LHCN-M2 (cell line): ENCODE results near the gene HOXC12. TPM values are rescaled to one million over a fixed set of nuclear protein-coding genes. Genes with fewer than 3 reads are reported as not detected.

Experiments used
- DNase-seq: peaks from one replicate; pipeline ENCODE4 v3.0.0-alpha.2; 2012; ENCODE audit warnings: low read depth
- total RNA-seq: library from RNA; depleted of rRNA; stranded (reverse); fragments of >200 nt; gene quantifications from 2 replicates; pipeline ENCODE4 v1.2.3, GENCODE V29; 2014

The HOXC12 gene
- total RNA-seq, 1 experiment from 2014 or later, result 0.34 TPM

DNA sequence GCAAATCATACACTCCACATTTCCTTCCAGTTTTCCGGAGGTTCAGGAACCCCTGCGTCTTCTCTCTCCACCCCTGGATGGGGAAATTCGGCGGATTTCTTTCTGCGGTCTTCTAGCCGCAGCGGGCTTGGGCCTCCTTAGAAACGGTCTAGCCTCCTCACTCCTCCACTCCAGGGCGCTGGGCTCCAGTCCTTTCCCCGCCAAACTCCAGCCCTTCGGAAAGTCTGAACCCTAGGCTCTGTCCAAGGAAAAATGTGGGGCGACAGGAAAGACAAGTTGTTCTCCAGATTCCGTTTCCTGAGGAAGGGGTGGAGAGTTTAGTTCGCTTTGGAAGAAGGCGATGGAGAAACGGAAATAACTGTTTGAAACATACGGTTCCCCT lies 28.9 kb downstream of the HOXC12 start:
- no peak for DNase-seq

DNA sequence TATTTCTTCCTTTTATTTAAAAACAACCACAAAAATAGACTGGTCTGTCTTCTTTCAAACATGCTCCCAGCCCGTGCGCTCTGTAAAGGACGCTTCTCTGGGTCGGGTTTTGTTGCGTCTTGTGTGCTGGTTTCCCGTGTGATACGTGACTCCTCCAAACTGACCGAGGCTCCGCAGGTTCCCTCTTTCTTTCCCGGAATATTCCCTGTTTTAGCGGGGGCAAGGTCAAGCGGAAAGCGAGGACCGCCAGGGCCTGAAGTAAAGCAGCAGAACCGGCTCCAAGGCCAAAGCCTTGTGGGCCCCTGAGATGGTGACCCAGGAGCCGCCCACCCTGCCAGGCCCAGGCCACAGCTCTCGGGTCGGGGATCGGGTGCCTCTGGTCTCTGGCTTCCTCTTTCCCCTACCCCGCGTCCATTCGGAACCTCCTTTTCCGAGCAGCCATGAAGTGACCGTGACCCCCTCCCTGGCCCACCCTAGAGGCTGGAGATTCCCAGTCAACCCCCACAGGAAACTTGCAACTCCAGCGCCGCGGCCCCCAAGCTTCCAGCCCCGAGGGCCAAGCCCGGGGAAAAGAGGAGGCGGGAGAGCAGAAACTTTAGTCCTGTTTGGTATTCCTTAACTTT lies 29.4 kb downstream of the HOXC12 start:
- no peak for DNase-seq

DNA sequence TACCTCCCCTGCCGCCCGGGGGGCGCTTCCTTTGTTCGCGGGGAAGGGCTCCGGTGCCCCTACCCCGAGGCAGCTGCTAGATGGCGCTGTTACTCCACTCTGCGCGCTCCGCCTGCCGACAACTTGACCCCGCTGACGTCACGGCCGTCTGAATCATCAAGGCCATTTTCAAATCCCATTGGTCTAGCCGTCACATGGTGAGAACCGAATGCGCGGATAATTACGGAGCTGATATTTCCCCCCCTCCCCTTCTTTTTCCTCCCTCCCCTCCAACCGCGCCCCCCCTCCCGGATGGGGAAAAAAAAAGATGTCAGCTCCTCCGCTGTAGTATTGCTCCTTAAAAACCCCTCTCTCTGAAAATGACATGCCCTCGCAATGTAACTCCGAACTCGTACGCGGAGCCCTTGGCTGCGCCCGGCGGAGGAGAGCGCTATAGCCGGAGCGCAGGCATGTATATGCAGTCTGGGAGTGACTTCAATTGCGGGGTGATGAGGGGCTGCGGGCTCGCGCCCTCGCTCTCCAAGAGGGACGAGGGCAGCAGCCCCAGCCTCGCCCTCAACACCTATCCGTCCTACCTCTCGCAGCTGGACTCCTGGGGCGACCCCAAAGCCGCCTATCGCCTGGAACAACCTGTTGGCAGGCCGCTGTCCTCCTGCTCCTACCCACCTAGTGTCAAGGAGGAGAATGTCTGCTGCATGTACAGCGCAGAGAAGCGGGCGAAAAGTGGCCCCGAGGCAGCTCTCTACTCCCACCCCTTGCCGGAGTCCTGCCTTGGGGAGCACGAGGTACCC lies 30.4 kb downstream of the HOXC12 start, which contains the start of gene HOXC10:
HOXC10 (plus strand) TSS at position 246 of the 791 bp plus-strand sequence; CDS start at position 360, 114 bp downstream.
- DNase-seq, result peak; percentile 95

DNA sequence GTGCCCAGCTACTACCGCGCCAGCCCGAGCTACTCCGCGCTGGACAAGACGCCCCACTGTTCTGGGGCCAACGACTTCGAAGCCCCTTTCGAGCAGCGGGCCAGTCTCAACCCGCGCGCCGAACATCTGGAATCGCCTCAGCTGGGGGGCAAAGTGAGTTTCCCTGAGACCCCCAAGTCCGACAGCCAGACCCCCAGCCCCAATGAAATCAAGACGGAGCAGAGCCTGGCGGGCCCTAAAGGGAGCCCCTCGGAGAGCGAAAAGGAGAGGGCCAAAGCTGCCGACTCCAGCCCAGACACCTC lies 30.9 kb downstream of the HOXC12 start:
- DNase-seq, result no peak

DNA sequence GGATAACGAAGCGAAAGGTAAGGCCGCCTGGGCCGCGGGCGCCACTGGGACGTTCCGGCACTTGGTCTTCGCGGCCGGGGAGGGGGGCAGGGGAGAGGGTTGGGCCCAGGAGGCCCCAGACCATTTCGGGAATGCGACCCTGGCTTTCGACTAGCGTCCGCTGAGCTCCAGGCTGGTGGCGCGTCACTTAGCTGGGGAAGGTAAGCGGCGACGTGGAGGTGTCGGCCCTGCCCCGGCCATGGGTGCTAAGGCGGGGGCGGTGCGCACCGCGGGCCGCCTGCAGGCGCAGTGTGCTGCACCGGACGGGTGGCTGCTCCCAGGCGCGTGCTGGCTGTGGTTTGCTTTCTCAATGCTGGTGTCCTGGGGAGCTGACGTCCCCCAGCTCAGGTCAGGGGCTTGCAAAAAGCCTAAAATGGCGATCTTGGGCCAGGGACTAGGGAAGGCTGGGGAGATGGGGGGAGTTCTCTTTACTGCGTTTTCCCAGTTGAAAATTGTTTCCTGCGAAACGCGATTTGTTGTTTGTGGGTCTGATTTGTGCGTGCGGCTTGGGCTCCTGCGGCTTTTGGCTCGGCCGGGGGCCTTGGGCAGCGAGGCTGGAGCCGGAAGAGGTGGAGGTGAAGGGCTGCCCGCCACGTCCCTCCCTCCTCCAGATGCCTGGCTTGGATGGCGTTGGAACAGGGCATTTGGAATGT lies 31.4 kb downstream of the HOXC12 start:
- DNase-seq, result peak; percentile 36

DNA sequence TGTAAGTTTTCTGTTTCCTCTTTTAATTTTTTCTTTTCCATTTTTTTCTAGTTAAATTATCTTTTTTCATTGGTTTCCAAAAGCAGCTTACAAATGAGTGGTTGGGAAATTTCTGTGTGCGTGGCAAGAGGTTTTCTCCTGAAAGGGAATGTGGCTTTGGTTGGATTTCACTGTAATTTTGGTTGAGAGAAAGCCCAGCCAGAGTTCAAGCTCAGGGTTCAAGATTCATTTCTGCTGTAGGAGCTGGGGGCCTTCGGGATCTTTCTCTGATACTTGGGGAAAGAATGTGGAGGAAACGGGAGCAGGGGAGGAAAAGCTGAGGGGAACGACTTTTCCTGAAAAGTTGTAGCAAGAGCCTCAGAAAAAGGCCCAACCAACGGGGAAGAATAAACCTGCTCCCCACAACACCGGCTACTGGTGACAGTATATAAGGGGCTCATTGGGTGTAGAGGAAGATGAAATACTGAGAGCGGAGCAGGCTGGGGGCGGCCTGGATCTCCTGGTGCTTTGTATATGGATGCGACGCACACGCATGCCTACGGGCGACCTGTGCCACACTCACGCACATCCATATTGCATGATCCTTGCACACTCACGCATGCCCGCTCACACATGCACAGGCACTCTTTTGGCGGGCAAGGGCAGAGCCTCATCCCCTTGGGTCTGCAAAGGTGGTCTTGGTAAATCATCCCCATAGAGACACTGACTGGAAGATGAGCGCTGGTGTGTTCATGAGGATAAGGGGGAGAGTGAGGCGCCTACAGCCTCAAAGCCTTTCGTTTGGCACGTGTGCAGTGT lies 32.2 kb downstream of the HOXC12 start:
- no peak for DNase-seq

DNA sequence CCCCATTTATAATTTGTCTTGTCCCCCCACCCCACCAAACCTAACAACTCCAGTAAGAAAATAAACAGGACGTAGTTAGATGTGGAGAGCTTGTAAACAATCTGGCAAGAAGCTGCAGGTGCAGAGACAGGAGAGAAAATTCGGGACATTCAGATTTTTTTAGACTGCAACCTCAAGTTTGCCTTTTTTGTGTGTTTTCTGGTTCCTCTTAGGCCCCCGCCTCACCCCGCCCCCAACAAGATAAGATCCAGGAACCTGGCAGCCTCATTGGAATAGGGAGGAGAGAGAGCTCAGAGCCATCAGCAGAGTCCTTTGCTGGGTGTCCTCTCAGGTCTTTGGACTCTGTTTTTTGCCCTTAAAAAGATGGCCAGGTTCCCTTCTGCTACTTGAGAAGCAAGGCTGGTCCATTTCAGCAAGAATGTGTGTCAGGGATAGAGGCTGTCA lies 33.1 kb downstream of the HOXC12 start:
- DNase-seq, result no peak

DNA sequence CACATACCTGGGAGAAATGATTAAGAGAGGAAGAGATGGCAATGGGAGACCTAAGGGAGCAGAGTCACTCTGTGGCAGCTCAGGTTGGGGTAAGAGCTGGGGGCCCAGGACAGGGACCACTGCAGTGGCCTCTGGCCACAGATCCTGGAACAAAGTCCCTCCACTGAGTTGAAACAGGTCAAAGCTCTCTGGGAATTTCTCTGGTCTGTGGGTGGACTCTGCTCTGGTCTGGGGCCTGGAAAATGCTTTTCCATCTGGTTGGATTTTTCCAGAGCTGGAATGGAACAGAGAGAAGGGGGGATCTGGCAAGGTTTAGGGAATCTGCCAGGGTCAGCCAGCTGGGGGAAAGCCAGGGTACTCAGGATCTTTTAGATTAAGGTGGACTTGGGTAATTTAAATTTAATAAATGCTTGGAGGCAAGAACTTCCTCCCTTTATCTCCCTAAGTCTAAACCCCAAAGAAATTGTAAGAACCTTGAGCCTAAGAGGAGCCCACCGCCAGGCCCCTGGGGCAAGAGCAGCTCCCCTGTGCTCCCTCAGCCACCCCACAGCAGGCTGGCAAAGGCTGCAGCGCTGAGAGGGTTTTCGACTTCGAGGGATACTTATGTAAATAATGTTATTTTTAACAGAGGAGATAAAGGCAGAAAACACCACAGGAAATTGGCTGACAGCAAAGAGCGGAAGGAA lies 34.0 kb downstream of the HOXC12 start:
- DNase-seq, result no peak

DNA sequence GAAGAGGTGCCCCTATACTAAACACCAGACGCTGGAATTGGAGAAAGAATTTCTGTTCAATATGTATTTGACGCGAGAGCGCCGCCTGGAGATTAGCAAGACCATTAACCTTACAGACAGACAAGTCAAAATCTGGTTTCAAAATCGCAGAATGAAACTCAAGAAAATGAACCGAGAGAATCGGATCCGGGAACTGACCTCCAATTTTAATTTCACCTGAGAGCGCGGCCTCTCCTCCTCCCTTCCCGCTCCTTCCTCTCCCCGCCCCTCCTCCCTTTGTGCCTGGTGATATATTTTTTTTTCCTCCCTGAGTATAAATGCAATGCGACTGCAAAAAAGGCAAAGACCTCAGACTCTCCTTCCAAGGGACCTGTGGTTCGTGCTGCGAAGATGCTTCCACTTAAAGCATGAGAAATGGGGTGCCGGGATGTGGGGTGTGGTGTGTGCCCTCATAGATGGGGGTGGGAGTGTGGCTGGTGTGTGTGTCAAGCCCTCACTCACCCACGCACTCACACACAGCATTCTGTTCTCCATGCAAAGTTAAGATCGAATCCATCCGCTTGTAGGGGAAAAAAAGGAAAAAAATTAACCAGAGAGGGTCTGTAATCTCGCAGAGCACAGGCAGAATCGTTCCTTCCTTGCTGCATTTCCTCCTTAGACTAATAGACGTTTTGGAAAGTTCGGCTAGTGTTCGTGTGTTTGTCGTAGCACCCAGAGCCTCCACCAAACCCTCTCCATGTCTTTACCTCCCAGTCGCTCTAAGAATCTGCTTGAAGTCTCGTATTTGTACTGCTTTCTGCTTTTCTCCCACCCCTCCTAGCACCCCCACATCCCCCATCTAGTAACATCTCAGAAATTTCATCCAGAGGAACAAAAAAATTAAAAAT lies 34.8 kb downstream of the HOXC12 start:
- peak; percentile 25 for DNase-seq

DNA sequence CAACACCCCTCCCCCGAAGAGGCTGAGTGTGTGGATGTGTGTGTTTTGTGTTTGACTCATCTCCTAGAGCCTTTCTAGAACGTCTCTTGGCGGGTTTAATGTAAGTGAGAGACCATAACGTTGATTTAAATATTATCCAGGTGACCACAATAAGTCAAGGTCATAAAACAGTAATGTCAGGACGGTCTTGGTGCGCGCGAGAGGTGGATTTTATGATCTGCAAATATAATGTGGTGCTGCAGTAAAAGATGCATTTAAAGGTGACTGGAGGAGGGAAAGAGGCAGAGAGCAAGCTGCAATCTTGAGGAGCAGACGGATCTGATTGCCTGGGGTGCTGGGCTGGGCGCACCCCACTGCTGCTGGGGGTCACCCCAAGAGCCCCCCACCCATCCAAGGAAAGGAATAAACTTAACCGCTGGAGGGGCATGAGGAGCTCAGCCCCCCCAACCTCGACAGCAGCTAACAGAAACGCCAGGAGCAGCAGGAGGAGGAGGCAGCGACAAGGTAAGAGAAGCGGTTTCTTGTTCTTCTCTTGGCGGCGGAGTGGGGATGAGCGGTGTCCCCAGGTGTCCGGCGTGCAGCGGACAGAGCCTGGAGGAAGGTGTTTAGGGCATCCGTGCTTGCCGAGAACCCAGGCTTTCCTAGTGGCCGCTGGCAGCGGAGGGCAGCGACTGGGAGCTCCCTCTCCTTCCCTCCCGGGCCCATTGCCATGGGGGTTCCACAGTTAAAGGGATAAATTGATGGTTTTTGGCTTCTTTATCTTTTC lies 35.8 kb downstream of the HOXC12 start:
- peak; percentile 18 for DNase-seq

DNA sequence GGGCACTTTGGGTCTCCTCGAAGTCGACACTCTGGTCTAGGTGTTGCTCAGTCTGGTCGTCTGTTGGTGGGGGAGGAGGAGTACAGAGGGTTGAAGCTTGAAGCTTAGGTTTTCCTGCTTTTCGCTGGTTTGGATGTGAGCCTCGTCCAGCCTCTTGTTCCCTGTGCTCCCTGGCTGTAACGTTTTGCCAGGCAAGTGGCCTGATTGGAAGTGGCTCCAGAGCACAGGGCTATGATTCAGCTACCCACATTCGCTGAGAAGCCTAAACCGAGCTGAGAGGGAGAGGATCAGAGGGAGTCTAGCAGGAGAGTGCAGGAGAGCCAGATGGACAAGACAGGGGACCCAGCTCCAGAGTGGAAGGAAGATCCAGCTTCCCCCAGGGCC lies 36.4 kb downstream of the HOXC12 start:
- peak; percentile 69 for DNase-seq

DNA sequence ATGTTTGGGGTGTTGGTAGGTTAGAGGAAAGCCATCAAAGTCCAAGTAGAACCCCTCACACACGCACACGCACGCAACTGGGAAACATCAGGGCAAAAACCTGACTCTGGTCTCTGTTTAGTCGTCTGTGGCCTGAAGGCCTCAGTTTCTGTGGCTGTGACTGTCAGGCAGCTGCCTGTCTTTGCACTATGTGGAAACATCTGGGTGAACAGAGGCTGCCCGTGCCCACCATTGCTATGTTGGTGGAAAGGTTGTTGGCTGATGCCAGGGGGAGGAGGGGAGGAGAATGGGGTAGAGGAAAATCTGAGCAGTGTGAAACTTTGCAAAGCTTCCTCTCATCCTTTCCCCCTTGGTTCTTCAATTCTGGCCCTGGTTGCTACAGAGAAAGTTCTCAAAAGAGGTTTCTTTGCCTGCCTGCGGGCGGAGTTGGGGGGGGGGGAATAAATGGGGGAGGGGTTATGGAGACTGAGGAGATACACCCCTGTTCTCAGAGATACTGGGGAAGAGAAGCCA lies 37.7 kb downstream of the HOXC12 start:
- DNase-seq, result no peak

DNA sequence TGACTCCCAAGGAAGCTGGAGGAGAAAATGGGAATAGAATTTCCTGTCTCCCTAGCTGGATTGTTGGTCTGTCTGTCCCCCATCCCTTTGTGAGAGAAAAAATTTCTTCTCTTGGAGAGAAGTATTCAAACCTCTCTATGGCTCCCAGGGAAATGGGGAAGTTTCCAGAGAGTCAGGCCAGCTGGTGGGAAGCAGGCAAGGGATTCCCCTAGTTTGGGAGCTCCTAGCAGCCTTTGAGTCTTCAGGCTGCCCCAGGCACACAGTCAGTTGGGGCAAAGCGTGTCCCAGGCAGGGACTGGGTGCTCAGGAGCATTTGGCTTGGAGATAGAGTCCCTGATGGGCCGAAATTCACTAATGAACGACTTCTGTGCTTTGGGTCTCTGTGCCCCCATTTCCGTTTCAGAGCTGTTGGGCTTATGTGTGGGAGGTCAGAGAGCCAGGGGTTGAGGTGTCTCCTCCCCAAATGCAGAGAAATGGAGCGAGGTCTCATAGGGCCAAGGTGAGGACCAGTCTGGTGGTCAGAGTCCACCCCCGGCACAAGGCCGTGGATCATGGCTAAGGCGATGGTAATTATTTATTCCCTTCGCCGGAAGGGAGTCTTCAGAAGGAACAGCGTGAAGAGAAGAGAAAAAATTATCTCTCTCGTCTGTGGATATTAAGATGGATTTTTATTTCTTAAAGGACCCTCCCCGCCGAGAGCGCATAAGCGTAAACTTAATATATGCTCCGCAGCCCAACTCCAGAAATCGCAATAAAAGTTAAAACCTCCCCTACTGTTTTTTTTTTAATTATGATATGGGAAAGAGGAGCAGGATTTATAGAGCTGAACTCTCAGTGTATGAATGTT lies 38.7 kb downstream of the HOXC12 start:
- DNase-seq, result no peak

DNA sequence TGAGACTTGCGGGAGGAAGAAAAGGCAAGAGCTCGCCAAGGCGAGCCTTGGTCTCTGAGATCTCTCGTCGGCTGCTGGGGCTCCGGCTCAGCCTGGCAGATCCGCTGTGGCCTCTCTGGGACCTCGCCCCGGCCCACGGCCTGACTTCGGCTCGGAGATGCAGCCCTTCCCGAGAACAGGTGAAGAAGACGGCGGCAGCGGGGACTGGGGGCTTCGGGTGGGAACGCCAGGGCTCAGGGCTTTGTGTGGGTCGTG lies 39.2 kb downstream of the HOXC12 start:
- no peak for DNase-seq

DNA sequence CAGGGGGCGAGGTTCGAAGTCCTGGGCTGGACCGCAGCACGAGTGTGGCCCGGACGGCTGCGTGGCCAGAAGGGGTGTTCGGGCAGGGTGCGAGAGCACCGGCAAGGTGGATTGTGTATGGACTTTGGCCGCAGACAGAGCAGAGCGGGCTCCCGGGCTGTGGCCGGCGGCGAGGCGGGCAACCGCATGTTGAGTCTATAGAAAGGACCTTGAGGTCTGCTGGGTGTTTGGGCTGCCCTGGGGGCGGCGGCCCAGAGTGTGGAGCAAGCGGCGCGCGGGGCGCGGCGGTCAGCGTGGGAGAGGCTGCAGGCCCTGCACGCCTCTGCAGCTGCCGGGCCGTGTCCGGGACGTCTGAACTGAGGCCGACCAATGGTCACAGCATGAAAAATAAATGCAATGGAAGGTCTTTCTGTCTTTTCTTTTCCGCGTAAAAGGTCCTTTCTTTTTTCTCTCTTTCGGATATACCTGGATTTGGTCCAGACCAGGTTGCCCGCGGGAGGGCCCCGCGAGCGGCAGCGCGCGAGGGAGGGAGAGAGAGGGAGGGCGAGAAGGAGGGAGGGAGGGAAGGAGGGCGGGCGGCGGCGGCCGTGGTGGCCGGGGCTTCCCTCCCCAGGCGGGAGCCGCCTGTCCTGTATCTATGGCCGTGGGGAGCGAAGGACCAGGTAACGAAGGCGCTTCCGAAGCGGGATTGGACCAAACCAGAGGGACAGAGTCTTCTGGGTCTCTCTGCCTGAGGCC lies 39.7 kb downstream of the HOXC12 start:
- DNase-seq, result no peak

DNA sequence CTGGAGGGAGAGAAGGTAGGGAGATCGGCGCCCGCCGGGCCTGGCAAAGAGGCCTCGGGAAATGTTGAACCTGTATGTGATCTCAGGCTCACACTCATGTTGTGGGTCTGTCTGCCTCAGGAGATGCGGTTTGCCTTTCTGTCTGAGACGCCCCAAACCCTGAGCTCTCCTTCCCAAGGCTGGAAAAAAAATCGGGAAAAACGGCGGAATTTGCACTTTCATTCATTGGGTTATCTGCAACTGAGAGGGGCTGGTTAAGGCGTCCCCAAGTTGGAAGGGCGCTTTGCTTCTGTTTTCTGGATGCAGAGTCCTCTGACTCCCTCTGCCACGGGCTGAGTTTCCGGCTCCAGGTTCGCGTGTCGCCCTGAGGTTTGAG lies 40.3 kb downstream of the HOXC12 start:
- DNase-seq, result no peak

DNA sequence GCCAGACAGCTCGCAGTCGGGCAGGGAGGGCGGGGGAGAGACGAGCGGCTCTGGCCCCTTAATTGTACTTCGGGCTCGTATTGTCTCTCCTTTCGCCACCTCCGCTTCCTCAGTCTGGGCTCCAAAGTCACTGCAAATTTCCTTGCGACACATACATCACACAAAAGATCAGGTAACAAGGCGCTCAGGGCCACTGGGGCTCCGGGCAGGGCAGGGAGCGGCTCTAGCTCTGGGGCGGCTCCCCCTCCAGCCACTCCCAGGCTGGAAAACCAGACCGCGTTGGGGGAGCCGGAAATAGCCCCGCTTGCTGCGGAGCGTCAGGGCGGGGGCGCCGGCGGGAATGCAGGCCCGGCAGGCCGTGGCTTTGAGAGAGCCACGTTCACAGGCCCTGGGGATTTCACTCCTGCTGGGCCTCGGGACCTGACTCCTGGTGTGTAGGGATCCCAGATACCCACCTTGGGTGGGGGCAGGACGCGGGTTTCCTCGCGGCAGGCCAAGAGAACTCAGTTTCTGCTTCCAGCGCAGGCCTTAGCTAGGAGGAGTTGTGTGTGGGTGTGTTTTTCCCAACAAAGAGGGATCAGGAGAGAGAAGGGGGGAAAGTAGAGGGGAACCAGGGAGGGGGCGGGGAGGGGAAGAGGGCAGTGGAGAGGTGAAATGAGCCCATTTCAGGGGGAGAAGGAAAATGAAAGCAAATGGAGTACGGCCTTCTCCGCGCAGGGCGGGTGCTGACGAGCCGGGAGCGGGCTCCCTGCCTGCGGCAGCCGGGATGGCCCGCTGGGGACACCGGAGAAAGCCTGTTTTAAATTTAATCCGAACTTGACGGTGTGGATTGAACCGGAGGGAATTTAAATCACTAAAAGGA lies 40.9 kb downstream of the HOXC12 start:
- DNase-seq, result no peak
